ENCODE data around the gene CUL7.

CUL7 gene

GRCh38 chr6:43053545-43054205 lies at the start of gene CUL7:
TSS of gene CUL7 (minus strand) at chr6:43053851. CDS start at chr6:43052788, 1,063 bp downstream.
- peak; percentile 96 for DNase-seq

GRCh38 chr6:43101497-43101896 lies 47.8 kb upstream of the CUL7 start:
- no peak for DNase-seq

- no peak for DNase-seq
Measured at GRCh38 chr6:43097502-43097901, 43.9 kb upstream of the CUL7 start.

- no peak for DNase-seq
Measured at GRCh38 chr6:43097098-43097489, 43.4 kb upstream of the CUL7 start.

- DNase-seq = peak; percentile 73
Measured at GRCh38 chr6:43096451-43097097, 42.9 kb upstream of the CUL7 start.

- no peak for DNase-seq
Measured at GRCh38 chr6:43095939-43096338, 42.3 kb upstream of the CUL7 start.

- peak; percentile 86 for DNase-seq
Measured at GRCh38 chr6:43093436-43094289, 40.0 kb upstream of the CUL7 start.

- DNase-seq = no peak
Measured at GRCh38 chr6:43092635-43093034, 39.0 kb upstream of the CUL7 start.

- DNase-seq = no peak
Measured at GRCh38 chr6:43091436-43091991, 37.9 kb upstream of the CUL7 start.

- no peak for DNase-seq
Measured at GRCh38 chr6:43091020-43091419, 37.4 kb upstream of the CUL7 start.

- DNase-seq = no peak
Measured at GRCh38 chr6:43090559-43090956, 36.9 kb upstream of the CUL7 start.

GRCh38 chr6:43089874-43090558 lies 36.4 kb upstream of the CUL7 start:
- no peak for DNase-seq

- no peak for DNase-seq
Measured at GRCh38 chr6:43089467-43089866, 35.8 kb upstream of the CUL7 start.

GRCh38 chr6:43088654-43089056 lies 35.0 kb upstream of the CUL7 start:
- DNase-seq = no peak

GRCh38 chr6:43086022-43086658 lies 32.5 kb upstream of the CUL7 start:
- no peak for DNase-seq

GRCh38 chr6:43082806-43083655 lies 29.4 kb upstream of the CUL7 start:
- DNase-seq = no peak

- DNase-seq = peak; percentile 28
Measured at GRCh38 chr6:43081922-43082321, 28.3 kb upstream of the CUL7 start.

GRCh38 chr6:43081043-43081442 lies 27.4 kb upstream of the CUL7 start:
- DNase-seq = no peak

- no peak for DNase-seq
Measured at GRCh38 chr6:43078691-43079090, 25.0 kb upstream of the CUL7 start.

- DNase-seq = peak; percentile 41
Measured at GRCh38 chr6:43077981-43078511, 24.4 kb upstream of the CUL7 start.

GRCh38 chr6:43077333-43077809 lies 23.7 kb upstream of the CUL7 start:
- DNase-seq = no peak

Measured in HCEC 1CT (cell line).